ENCODE results near the gene OMG.

GRCh38 chr17:31327534-31328159 is 30.6 kb upstream of the OMG start:
- TF ChIP-seq CTCF (IDR thresholded peaks at IDR 0.05) (no peak), POLR2A (IDR thresholded peaks at IDR 0.05) (no peak), EP300 (IDR thresholded peaks at IDR 0.05; ENCODE audit: low read depth) (no peak)

Measured in transverse colon (tissue), 3 donors.